Right atrium auricular region (tissue), 2 donors: ENCODE data around the gene TUBGCP2. TPM values are rescaled to one million over a fixed set of nuclear protein-coding genes. Genes with fewer than 3 reads are reported as not detected.

ENCODE experiments used
- DNase-seq: peaks from one replicate; pipeline ENCODE4 v3.0.0-alpha.2; 2019; ENCODE audit warnings: low spot score
- H3K27ac ChIP-seq, 2 donors: fragments of 200-600 bp; sonication (generic); 1 replicate in 1 of 2; 2 replicates in 1 of 2; pipeline ENCODE4 v1.5.1; 2016 to 2019
- H3K27me3 ChIP-seq, 2 donors: fragments of 200-600 bp; sonication (generic); one replicate each; pipeline versions ENCODE4 v1.5.1 to v1.6.0; 2017 to 2019
- H3K36me3 ChIP-seq: fragments of 200-600 bp; sonication (generic); one replicate; pipeline ENCODE4 v1.5.1; 2016
- H3K4me1 ChIP-seq, 2 donors: fragments of 200-600 bp; sonication (generic); one replicate each; pipeline versions ENCODE4 v1.5.1 to v1.6.0; 2017 to 2019
- H3K4me3 ChIP-seq, 2 donors: fragments of 200-600 bp; sonication (generic); 1 replicate in 1 of 2; 2 replicates in 1 of 2; pipeline ENCODE4 v1.5.1; 2017 to 2019; ENCODE audit warnings: mild to moderate bottlenecking in 1 of 2, moderate library complexity in 1 of 2
- H3K9me3 ChIP-seq, 2 donors: fragments of 200-600 bp; sonication (generic); one replicate each; pipeline ENCODE4 v1.5.1; 2019
- CTCF ChIP-seq, 2 donors: fragments of 200-600 bp; sonication (generic); IDR thresholded peaks; one replicate each; pipeline ENCODE4 v1.5.1; 2019; ENCODE audit warnings: antibody characterized with exemption in 2 of 2
- total RNA-seq, 2 donors: library from RNA; depleted of rRNA; stranded (reverse); fragments of >200 nt; gene quantifications; one replicate each; pipeline ENCODE4 v1.1.0, GENCODE V29; 2016

Gene TUBGCP2
- total RNA-seq, 2 donors from 2014 or later = 22.1 to 30.4 TPM

- TF ChIP-seq CTCF (IDR thresholded peaks at IDR 0.05) = no peak
- Histone ChIP-seq H3K4me3 (no peak overlapping the region), H3K27ac (no peak overlapping the region), H3K9me3 (no peaks in the 10 kb centered on the region), H3K4me1 (peaks cover 0 to 24% of the 10 kb centered on the region in 2 donors), H3K36me3 (no peaks in the 10 kb centered on the region), H3K27me3 (no peaks in the 10 kb centered on the region)
- no peak for DNase-seq
Observed at GRCh38 chr10:133311570-133311969, 2.9 kb upstream of the TUBGCP2 start.

- DNase-seq = no peak
- no peak for TF ChIP-seq CTCF (IDR thresholded peaks at IDR 0.05)
- Histone ChIP-seq H3K36me3 (no peaks in the 10 kb centered on the region), H3K27me3 (no peaks in the 10 kb centered on the region), H3K4me1 (peaks cover 0 to 32% of the 10 kb centered on the region in 2 donors), H3K27ac (no peak overlapping the region), H3K4me3 (no peak overlapping the region), H3K9me3 (no peaks in the 10 kb centered on the region)
Observed at GRCh38 chr10:133310789-133311188, 2.1 kb upstream of the TUBGCP2 start.

- H3K4me1 ChIP-seq = peaks cover 0 to 34% of the 10 kb centered on the region in 2 donors
- no peaks in the 10 kb centered on the region for H3K36me3 ChIP-seq
- no peak overlapping the region for H3K4me3 ChIP-seq
- DNase-seq = no peak
- H3K9me3 ChIP-seq = no peaks in the 10 kb centered on the region
- H3K27ac ChIP-seq = no peak overlapping the region
- no peak for TF ChIP-seq CTCF (IDR thresholded peaks at IDR 0.05)
- H3K27me3 ChIP-seq = no peaks in the 10 kb centered on the region
Observed at GRCh38 chr10:133310399-133310755, 1.7 kb upstream of the TUBGCP2 start.

- Histone ChIP-seq H3K36me3 (no peaks in the 10 kb centered on the region), H3K27ac (peak overlapping the region in 1 of 2 donors; percentile 93), H3K4me1 (peaks cover 0 to 34% of the 10 kb centered on the region in 2 donors), H3K4me3 (no peak overlapping the region), H3K27me3 (no peaks in the 10 kb centered on the region), H3K9me3 (no peaks in the 10 kb centered on the region)
- no peak for DNase-seq
- no peak for TF ChIP-seq CTCF (IDR thresholded peaks at IDR 0.05)
Observed at GRCh38 chr10:133309720-133310398, 1.2 kb upstream of the TUBGCP2 start.

DNA sequence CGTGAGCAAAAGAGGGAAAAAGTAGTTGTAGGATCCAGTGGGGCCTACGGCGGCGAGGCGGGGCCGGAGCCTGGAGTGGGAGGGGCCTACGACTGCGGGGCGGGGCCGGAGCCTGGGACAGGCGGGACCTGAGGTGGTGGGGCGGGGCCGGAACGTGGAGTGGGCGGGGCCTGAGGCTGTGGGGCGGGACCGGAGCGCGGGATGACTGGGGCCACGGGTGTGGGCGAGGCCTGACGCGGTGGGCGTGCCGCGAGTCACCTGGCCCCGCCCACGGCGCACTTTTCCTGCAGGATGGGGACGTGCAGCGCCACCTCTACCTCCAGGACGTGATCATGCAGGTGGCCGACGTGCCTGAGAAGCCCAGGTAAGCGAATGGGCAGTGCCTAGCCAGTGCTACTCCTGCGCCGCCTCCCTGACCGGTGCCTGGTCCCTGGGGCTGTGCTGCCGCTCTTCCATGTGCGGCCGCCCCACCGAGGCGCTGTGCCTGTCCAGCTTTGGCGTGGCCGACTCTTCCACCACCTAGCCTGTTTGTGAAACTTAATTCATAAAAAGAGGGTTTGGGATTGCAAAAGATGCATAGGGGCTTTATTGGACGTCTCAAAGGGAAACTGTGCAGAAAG lies 538 bp upstream of the TUBGCP2 start:
- Histone ChIP-seq H3K36me3 (no peaks in the 10 kb centered on the region), H3K27me3 (no peaks in the 10 kb centered on the region), H3K4me1 (peaks cover 0 to 34% of the 10 kb centered on the region in 2 donors), H3K27ac (peak overlapping the region; percentile 91 to 93), H3K9me3 (no peaks in the 10 kb centered on the region), H3K4me3 (peak overlapping the region; percentile 94 to 98)
- no peak for TF ChIP-seq CTCF (IDR thresholded peaks at IDR 0.05)
- peak; percentile 93 for DNase-seq
